Skin of body (tissue), 2 donors: ENCODE data around the gene NYAP2. TPM values are rescaled to one million over a fixed set of nuclear protein-coding genes. Genes with fewer than 3 reads are reported as not detected.

Experiments
- DNase-seq: peaks from one replicate; lab custom pipeline; 2025; lab: John Stamatoyannopoulos, UW
- total RNA-seq: library from RNA; depleted of rRNA; stranded (reverse); fragments of >200 nt; gene quantifications from one replicate; pipeline ENCODE4 v1.2.3, GENCODE V29; 2014

Gene NYAP2
- total RNA-seq, 1 donor from 2014 or later: 0.30 TPM

- DNase-seq: no peak
Observed at GRCh38 chr2:225616372-225616771, 216.9 kb downstream of the NYAP2 start.

- DNase-seq: no peak
Observed at GRCh38 chr2:225616848-225617247, 217.3 kb downstream of the NYAP2 start.

DNA sequence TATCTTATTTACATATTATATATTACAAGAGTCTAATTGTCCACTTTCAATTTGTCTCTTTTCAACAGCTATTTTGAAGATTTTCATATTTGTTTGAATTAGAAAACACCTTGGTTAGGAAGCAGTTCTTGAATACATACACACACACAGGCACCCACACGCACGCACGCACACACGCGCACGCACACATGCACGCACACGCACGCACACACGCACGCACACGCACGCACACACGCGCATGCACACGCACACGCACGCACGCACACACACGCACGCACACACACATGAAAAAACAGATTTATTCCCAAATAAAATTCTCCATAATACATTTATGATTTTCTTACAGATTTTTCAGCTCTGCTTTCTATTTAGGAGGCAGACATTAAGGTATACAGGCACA, 220.7 kb downstream of the NYAP2 start:
- DNase-seq: no peak

GRCh38 chr2:225630824-225631533, 231.5 kb downstream of the NYAP2 start:
- no peak for DNase-seq

DNA sequence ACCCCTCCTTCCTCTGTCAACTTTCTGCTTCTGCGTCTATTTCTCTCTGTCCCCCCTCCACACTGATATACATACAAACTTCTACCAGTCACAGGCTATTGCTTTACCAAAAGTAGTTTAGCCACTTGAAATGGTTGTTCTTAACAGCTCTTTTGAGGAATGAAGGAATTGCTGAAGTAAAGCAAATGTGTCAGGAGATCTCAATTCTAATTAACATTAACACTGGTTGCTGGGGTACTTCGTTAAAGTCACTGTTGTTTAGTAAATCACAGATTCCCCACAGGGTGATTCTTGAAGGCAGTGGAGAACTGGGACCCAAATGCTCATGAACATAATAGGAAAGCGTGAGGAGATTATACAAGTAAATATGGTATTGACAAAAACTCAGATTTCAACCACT, 232.8 kb downstream of the NYAP2 start:
- DNase-seq: no peak

DNA sequence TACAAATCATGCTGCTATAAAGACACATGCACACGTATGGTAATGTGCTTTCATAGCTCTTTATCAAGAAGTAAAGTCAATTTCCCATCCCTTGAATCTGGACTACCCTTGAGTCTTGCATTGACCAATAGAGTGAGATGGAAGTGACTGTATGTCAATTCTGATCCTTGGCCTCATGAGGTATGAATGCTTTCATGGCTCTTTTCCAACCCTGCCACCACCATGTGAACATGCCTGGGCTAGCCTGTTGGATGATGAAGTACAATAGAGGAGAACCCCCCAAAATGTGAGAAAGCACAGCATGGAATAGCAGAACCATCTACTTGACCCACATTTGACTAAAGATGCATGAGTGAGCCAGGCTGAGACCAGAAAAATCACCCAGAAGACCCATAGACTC, 237.0 kb downstream of the NYAP2 start:
- DNase-seq: no peak

DNA sequence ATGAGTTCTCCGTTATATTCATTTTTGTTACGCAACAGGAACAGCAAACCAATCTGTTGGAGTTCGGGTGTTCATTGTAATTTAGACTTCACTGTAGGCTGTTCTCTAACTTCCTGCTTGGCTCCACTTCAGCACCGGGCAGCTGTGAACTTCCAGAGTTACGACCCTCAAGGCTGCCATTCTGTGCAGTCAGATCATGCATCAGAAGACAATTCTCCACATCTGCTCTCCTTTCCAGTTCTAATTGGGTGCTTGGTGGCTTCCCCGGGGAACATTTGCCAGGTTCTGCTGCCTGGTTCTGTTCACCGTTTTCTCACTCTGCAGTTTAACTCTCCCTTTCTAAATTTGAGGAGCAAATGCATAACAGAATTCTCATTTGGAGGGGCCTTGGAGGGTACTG, 237.7 kb downstream of the NYAP2 start:
- no peak for DNase-seq

DNA sequence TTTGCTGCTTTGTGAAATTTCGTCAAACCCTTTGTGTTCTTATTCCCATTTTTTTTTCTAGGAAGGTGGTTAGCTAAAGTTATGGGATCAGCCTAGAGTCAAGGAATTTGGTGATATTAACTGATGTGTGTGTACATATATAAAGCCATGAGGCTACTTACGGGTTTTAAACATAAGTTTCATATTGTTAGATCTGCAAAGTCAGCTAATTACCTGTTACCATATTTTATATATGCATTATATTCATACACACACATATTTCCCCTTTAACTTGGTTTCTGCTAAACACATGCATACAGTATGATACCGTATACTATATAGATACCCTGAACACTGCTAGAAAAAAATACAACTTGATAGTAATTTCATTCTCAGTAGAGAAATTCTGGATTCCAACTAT, 241.0 kb downstream of the NYAP2 start:
- DNase-seq: no peak

DNA sequence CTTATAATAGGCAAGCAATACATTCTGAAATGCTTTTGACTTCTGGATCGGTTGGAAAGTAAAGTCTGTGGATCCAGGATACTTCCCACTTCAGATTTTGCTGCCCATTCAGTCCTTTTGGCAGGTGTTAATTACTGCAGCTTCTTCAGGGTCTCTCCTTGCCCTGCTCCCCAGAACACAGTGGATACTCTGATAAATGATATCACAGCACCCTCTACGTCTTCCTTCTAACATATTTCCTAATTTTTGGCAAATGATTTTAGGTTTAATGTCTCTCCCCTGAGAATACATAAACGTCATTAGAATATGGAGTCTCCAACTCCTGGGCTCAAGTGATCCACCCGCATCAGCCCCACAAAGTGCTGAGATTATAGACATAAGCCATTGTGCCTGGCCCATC, 249.8 kb downstream of the NYAP2 start:
- no peak for DNase-seq

GRCh38 chr2:225650041-225650440, 250.5 kb downstream of the NYAP2 start:
- DNase-seq: no peak

GRCh38 chr2:225660262-225661131, 261.0 kb downstream of the NYAP2 start:
- peak; percentile 61 for DNase-seq

DNA sequence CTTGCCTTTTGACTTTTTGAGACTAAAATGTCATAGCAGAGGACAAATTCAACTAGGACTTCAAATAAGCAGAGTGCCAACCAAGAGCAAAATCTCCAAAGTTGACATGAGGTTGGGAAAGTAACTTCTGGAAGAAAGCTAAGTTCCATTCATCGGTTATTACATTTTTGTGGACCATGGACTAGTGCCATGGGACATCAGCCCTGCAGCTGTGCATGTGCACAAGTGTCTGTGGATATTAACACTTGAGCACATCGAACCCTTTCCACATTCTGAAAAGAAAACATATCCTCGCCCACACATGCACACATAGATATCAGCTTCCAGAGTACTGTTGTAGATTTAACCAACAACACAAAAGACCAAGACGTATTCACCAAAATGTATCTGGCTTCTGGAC, 262.6 kb downstream of the NYAP2 start:
- DNase-seq: no peak

GRCh38 chr2:225667445-225667844, 267.9 kb downstream of the NYAP2 start:
- no peak for DNase-seq

DNA sequence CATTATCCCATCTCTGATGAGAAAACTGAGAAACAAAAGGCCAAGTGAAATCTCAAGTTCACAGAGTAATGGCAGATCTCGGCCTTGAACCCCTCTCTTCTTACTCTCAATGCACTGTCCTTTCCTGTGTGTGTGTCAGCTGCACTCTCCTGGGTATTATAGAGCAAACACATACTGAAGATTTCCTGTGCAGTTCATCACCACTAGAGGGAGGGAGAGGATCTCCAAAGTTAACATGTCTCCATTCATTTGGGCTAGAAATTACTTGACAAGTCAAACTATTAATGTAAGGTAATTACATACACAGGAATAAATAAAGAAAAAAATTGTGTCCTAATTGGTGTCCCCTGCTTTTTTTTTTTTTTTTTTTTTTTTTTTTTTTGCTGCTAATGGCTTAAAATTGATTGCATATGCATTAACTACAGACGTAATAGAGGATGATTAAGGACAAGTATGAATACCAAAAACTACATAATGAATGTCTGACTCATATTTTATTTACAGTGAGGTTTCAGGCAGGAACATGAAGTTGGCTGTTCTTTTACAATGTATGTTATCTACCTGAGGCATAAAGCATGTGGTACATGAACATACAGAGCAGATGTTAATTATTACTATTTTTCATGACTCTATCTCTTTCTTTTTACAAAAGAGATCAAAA, 269.2 kb downstream of the NYAP2 start:
- DNase-seq: peak; percentile 65

DNA sequence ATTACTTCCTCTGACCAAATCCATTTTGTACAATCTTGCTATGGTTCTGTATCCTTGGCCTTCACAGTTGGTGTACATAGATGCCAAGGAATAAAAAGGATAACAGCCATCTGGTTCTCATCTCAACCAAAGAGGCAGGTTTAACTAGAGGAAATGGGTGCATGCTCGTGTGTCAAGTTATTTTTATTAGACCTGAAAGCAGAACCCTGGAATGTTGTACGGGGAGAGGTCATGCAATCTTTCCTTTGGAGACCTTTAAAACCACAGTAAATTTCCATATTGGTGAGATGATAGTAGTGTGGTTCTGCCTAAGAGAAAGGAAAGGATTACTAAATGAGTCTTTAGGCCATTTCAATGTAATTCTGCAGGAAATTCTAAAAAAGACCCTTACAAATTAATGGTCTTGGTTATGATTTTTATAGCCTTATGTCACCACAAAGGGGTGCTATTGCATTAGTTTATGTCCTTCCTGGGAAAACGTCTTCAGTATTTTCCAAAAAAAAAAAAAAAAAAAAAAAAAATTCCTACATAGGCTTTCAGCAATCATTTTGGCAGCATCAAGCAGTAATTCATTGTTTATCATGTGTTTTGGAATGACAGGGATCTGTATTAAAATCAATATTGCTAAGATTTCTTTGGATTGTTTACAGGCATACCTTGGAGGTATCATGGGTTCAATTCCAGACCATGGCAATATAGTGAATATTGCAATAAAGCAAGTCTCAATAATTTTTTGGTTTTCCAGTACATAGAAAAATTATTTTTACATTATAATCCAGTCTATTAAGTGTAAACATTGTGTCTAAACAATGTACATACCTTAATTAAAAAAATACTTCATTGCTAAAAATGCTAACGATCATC, 270.8 kb downstream of the NYAP2 start:
- DNase-seq: peak; percentile 43

DNA sequence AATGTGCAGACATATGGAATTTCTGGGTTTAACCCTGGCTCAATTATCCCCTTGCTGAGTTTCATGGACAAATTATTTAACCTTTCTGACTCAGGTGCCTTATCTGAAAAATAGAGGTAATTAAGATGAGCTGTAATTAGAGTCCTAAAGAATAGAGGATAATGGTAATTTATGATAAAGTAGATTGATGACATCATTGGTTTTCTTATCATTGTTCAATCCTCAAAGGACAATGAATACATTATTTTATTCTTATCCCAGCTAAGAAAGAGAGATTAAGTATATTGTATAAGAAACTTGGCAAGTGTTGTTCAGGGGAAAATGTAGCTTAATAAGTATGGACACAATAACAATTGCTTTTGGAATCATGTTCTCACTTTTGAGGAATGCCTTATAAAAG, 279.3 kb downstream of the NYAP2 start:
- DNase-seq: no peak

- no peak for DNase-seq
Observed at GRCh38 chr2:225683258-225683657, 283.7 kb downstream of the NYAP2 start.

DNA sequence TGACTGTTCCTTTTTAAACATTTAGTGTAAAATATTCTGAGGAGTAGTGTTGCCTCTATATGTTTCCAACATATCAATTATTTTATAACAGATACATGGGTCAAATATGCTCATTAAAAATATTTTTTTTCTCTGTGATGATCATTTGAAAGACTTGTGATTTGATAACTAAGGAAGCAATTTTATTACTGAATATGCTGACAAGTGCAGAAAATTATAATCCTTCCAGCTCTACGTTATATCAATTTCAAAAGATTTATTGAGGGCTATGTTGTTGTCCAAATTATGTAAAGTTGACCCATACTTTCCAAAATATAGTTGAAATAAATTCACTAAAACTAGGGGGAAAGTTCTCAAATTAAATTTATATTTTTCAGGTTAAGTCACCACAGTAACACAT, 290.6 kb downstream of the NYAP2 start:
- DNase-seq: no peak

GRCh38 chr2:225691711-225692110, 292.2 kb downstream of the NYAP2 start:
- no peak for DNase-seq

DNA sequence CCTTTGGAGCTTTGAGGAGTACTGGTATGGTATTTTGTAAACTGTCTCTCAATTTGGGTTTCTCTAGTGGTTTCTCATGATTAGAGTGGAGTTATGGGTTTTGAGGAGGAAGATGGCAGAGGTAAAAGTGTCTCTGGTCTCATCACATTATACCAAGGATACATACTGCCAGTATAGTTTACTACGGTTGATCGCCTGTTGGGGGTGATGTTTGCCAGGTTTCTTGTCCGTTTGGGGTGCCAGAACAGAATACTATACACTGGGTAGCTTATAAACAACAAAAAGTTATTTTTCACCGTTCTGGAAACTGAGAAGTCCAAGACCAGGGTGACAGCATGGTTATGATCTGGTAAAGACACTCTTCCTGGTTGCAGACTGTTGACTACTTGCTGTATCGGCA, 293.7 kb downstream of the NYAP2 start:
- no peak for DNase-seq

- no peak for DNase-seq
Observed at GRCh38 chr2:225694664-225695063, 295.2 kb downstream of the NYAP2 start.
